Measurements from ENCODE around the gene MOB1A. TPM values are rescaled to one million over a fixed set of nuclear protein-coding genes. Genes with fewer than 3 reads are reported as not detected.
A peak's percentile ranks its signal among the peaks of the same experiment; 100 is the strongest.

The MOB1A gene
- total and polyA plus RNA-seq, 2 of the 8 experiments (the other 6 are each of a cell fraction or from before 2014, with no cell fraction given) = 21.6 to 91.7 TPM

DNA sequence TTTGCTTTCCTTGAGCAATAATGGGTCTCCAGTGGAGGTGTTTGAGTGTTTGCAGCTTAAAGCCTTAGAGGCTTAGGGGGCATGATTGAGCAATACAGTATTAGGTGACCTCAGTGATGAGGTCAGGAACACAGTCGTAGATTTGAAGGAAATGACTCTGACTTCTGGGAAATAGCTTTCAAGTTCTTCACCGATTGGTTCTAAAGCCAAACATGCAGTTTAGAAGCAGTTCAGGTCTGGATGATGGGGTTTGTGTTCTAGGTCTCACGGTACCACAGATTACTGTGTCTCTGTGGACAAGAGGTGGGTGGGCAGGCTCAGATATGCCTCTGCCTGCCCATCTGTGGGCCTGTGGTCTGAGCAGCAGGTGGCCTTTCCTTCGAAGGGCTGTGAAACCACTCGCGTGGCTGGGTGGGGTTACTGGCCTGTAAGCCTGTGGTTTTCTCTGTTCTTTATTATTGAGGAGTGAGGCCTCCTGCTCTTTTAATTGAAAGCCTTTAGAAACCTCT, 27.6 kb upstream of the MOB1A start:
- H3K79me1 ChIP-seq (ENCODE audit: low read depth, low read length) = peaks cover 16% of the 10 kb centered on the region
- H3K36me3 ChIP-seq (ENCODE audit: control insufficient read depth in 2 of 4, insufficient read depth in 4 of 4, low read length in 3 of 4) = peaks cover 11 to 89% (median 36%) of the 10 kb centered on the region in 4 experiments
- no peak overlapping the region for H2BK5ac ChIP-seq (ENCODE audit: low read depth, low read length)
- WGBS, 2 experiments (ENCODE audit: extremely low coverage in 1 of 2, insufficient coverage in 1 of 2, insufficient read length in 1 of 2, insufficient replicate concordance in 2 of 2, low coverage in 1 of 2, low lambda C conversion rate in 2 of 2, missing lambda C conversion rate in 1 of 2) = 91% methylated on average over 6 of the region's 6 CpGs; no CpG with 5 or more reads in 1 of the 2 experiments
- TF ChIP-seq TAF1 (IDR thresholded peaks at IDR 0.05; ENCODE audit: low read depth, low read length) (no peak), POLR2AphosphoS5 (IDR thresholded peaks at IDR 0.05; ENCODE audit: low read depth, low read length) (peak; percentile 62), CEBPB (IDR thresholded peaks at IDR 0.05; ENCODE audit: low read depth, low read length) (peak; percentile 83), MAFK (IDR thresholded peaks at IDR 0.05; ENCODE audit: low read depth, low read length) (no peak), CHD1 (IDR thresholded peaks at IDR 0.05; ENCODE audit: low read depth, low read length) (no peak), GABPA (IDR thresholded peaks at IDR 0.05; ENCODE audit: borderline replicate concordance, insufficient read depth, low read length) (no peak), RNF2 (IDR thresholded peaks at IDR 0.05; ENCODE audit: borderline replicate concordance, low read depth, low read length, missing control alignments, poor library complexity, severe bottlenecking) (no peak), BCL11A (IDR thresholded peaks at IDR 0.05; ENCODE audit: low read depth in 2 of 2, low read length in 2 of 2) (no peak), YY1 (IDR thresholded peaks at IDR 0.05; ENCODE audit: low read depth, low read length) (no peak), ASH2L (IDR thresholded peaks at IDR 0.05; ENCODE audit: low read length) (no peak), POLR2A (IDR thresholded peaks at IDR 0.05; ENCODE audit: control extremely low read depth in 1 of 2, low read depth in 2 of 2, low read length in 2 of 2) (peak in 1 of 2 experiments; percentile 37; a peak in 2 of 3 replicates)
- TF ChIP-seq, protein P1, sequence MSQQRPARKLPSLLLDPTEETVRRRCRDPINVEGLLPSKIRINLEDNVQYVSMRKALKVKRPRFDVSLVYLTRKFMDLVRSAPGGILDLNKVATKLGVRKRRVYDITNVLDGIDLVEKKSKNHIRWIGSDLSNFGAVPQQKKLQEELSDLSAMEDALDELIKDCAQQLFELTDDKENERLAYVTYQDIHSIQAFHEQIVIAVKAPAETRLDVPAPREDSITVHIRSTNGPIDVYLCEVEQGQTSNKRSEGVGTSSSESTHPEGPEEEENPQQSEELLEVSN (IDR thresholded peaks at IDR 0.05) = no peak
- no peak overlapping the region for H3K56ac ChIP-seq (replicated peaks; ENCODE audit: insufficient read length, low read depth, low read length)
- H3K23me2 ChIP-seq (ENCODE audit: low read depth, low read length) = no peaks in the 10 kb centered on the region
- no peak overlapping the region for H3K14ac ChIP-seq (ENCODE audit: insufficient read length)
- FAIRE-seq (no peak), DNase-seq (ENCODE audit: low read depth in 1 of 2, low spot score in 2 of 2) (no peak)
- H4K8ac ChIP-seq (ENCODE audit: extremely low read depth, insufficient read depth, low read length) = peak overlapping the region; percentile 35; the same call in 1 of the 2 replicates
- H4K5ac ChIP-seq (ENCODE audit: insufficient read length, low read depth, low read length) = no peak overlapping the region
- H3K27ac ChIP-seq (ENCODE audit: low read depth, low read length) = no peak overlapping the region
- ChIA-PET CTCF (ENCODE audit: partially characterized antibody) (interaction anchor here (1.1 to 3.1 kb wide), 6 partner anchors 9 to 55 kb away, joined by 3 to 14 read pairs (median 4); partner anchors contain the start of gene MOB1A), POLR2A (ENCODE audit: partially characterized antibody) (interaction anchor here (0.7 to 72.1 kb wide), 8 partner anchors 3 to 230 kb away, joined by 3 to 2699 read pairs (median 4); partner anchors contain the start of genes BOLA3, MOB1A and MTHFD2)
- H3K9ac ChIP-seq (replicated peaks in 1 of 4; ENCODE audit: extremely low read depth in 1 of 4, low read depth in 3 of 4, low read length in 3 of 4) = no peak overlapping the region
- H4K91ac ChIP-seq (replicated peaks; ENCODE audit: insufficient read length, low read length) = no peak overlapping the region
- no peak overlapping the region; a peak in 1 of 4 replicates for H3K4me2 ChIP-seq (ENCODE audit: insufficient read depth in 1 of 2, low read depth in 2 of 2, low read length in 2 of 2)
- H4K20me1 ChIP-seq (replicated peaks in 1 of 2; ENCODE audit: control insufficient read depth in 1 of 2, insufficient read depth in 2 of 2, low read length in 2 of 2) = peaks cover 29 to 41% of the 10 kb centered on the region in 2 experiments
- H2AK5ac ChIP-seq (ENCODE audit: low read depth, low read length) = no peak overlapping the region
- H3K18ac ChIP-seq (ENCODE audit: extremely low read depth, low read length) = no peak overlapping the region
- H2BK20ac ChIP-seq (ENCODE audit: low read length) = no peak overlapping the region
- H2BK120ac ChIP-seq (replicated peaks; ENCODE audit: low read depth, low read length) = no peak overlapping the region
- H3K27me3 ChIP-seq (replicated peaks in 1 of 4; ENCODE audit: control insufficient read depth in 3 of 4, extremely low read depth in 1 of 4, insufficient read depth in 3 of 4, low read length in 3 of 4) = no peaks in the 10 kb centered on the region
- peaks cover 47 to 83% of the 10 kb centered on the region in 2 experiments for H3K79me2 ChIP-seq (ENCODE audit: control insufficient read depth in 1 of 2, insufficient read depth in 2 of 2, low read length in 2 of 2)
- no peaks in the 10 kb centered on the region for H3K9me3 ChIP-seq (ENCODE audit: insufficient read depth in 2 of 2, low read depth in 1 of 2, low read length in 1 of 2)
- no peak overlapping the region for H2BK15ac ChIP-seq (ENCODE audit: low read length)
- no peak overlapping the region for H2BK12ac ChIP-seq (ENCODE audit: low read depth, low read length)
- no peak overlapping the region for H3K4me3 ChIP-seq (ENCODE audit: extremely low read depth in 1 of 4, insufficient read depth in 2 of 4, low read depth in 3 of 4, low read length in 4 of 4)
- no peak overlapping the region for H3K23ac ChIP-seq (ENCODE audit: insufficient read length)
- H2AFZ ChIP-seq (ENCODE audit: low read length) = no peak overlapping the region
- peak overlapping the region; percentile 38 for H3K4ac ChIP-seq (replicated peaks; ENCODE audit: insufficient read length, low read depth, low read length)
- H3K4me1 ChIP-seq (replicated peaks in 1 of 4; ENCODE audit: control insufficient read depth in 3 of 4, insufficient read depth in 4 of 4, low read length in 3 of 4) = peaks cover 2 to 18% (median 14%) of the 10 kb centered on the region in 4 experiments

Measured in H1 (cell line).